Body of pancreas (tissue), 2 donors: Measurements from ENCODE around the gene AFF2. TPM values are rescaled to one million over a fixed set of nuclear protein-coding genes. Genes with fewer than 3 reads are reported as not detected.

Experiments used
- small RNA-seq: library from RNA; depleted of rRNA; stranded (forward); fragments of <200 nt; gene quantifications from one replicate; pipeline ENCODE3, GENCODE V24; 2016
- total RNA-seq, 2 donors: library from RNA; depleted of rRNA; stranded (reverse); fragments of >200 nt; gene quantifications; one replicate each; pipeline ENCODE4 v1.1.0, GENCODE V29; 2016

AFF2 gene
- total RNA-seq, 2 donors from 2014 or later: 0.99 to 2.1 TPM

Small RNA genes within 50 kb of the gene (small RNA-seq; reads per million reads assigned to genes)
- gene RN7SKP267: not detected
